ENCODE data around the gene DMWD.
"Not testable (repeated sequence)": the region's sequence is repeated elsewhere in the genome, so short reads cannot be mapped to it uniquely, and the experiment has no call there.

DMWD gene

GRCh38 chr19:45768984-45769782 lies 23.5 kb downstream of the DMWD start, which contains the start of gene SIX5:
Gene SIX5 (minus strand): TSS chr19:45769252. CDS start chr19:45768844, 408 bp downstream.
- peak; percentile 75 for DNase-seq

GRCh38 chr19:45768655-45768983 lies 24.0 kb downstream of the DMWD start:
- DNase-seq, result no peak

- no peak for DNase-seq
Observed at GRCh38 chr19:45767881-45768654, 24.6 kb downstream of the DMWD start.

GRCh38 chr19:45767410-45767880 lies 25.2 kb downstream of the DMWD start:
- DNase-seq, result no peak

- no peak for DNase-seq
Observed at GRCh38 chr19:45766869-45767346, 25.7 kb downstream of the DMWD start.

- DNase-seq, result no peak
Observed at GRCh38 chr19:45766296-45766868, 26.3 kb downstream of the DMWD start.

GRCh38 chr19:45765702-45766295 lies 26.8 kb downstream of the DMWD start:
- DNase-seq, result no peak

- no peak for DNase-seq
Observed at GRCh38 chr19:45764945-45765701, 27.5 kb downstream of the DMWD start.

GRCh38 chr19:45764475-45764874 lies 28.2 kb downstream of the DMWD start:
- DNase-seq, result no peak

- DNase-seq, result no peak
Observed at GRCh38 chr19:45763691-45764294, 28.9 kb downstream of the DMWD start.

GRCh38 chr19:45762870-45763631 lies 29.6 kb downstream of the DMWD start:
- DNase-seq, result no peak

- no peak for DNase-seq
Observed at GRCh38 chr19:45761714-45762113, 30.9 kb downstream of the DMWD start.

GRCh38 chr19:45758921-45759320 lies 33.7 kb downstream of the DMWD start:
- no peak for DNase-seq

GRCh38 chr19:45757695-45758094 lies 35.0 kb downstream of the DMWD start:
- no peak for DNase-seq

GRCh38 chr19:45754323-45754722 lies 38.3 kb downstream of the DMWD start:
- DNase-seq, result no peak

GRCh38 chr19:45753548-45753947 lies 39.1 kb downstream of the DMWD start:
- DNase-seq, result no peak

GRCh38 chr19:45752639-45753038 lies 40.0 kb downstream of the DMWD start:
- no peak for DNase-seq

GRCh38 chr19:45751483-45751882 lies 41.2 kb downstream of the DMWD start:
- not testable (repeated sequence) for DNase-seq

- no peak for DNase-seq
Observed at GRCh38 chr19:45747513-45747912, 45.1 kb downstream of the DMWD start.

- DNase-seq, result no peak
Observed at GRCh38 chr19:45746866-45747265, 45.8 kb downstream of the DMWD start.

GRCh38 chr19:45745606-45746005 lies 47.0 kb downstream of the DMWD start:
- no peak for DNase-seq

All from NCI-H1092 (cell line).